Measurements from ENCODE around the gene SLC17A1.

The SLC17A1 gene

GRCh38 chr6:25831532-25832306 lies at the start of gene SLC17A1:
SLC17A1 (minus strand) TSS chr6:25832052; CDS start chr6:25830557, 1,495 bp downstream.
- no peak for DNase-seq (ENCODE audit: low read depth)
- H3K4me3 ChIP-seq (replicated peaks; ENCODE audit: low read depth, low read length): no peak within 1 kb of the TSS
- no peak for TF ChIP-seq CTCF (IDR thresholded peaks at IDR 0.05; ENCODE audit: low read length, missing control alignments)

GRCh38 chr6:25880601-25881000 lies 48.7 kb upstream of the SLC17A1 start:
- no peak for DNase-seq (ENCODE audit: low read depth)
- H3K4me3 ChIP-seq (replicated peaks; ENCODE audit: low read depth, low read length): no peak overlapping the region
- no peak for TF ChIP-seq CTCF (IDR thresholded peaks at IDR 0.05; ENCODE audit: low read length, missing control alignments)

GRCh38 chr6:25878721-25879322 lies 47.0 kb upstream of the SLC17A1 start:
- no peak for DNase-seq (ENCODE audit: low read depth)
- no peak overlapping the region for H3K4me3 ChIP-seq (replicated peaks; ENCODE audit: low read depth, low read length)
- TF ChIP-seq CTCF (IDR thresholded peaks at IDR 0.05; ENCODE audit: low read length, missing control alignments): no peak

- TF ChIP-seq CTCF (IDR thresholded peaks at IDR 0.05; ENCODE audit: low read length, missing control alignments): no peak
- no peak for DNase-seq (ENCODE audit: low read depth)
Observed at GRCh38 chr6:25875926-25876602, 44.2 kb upstream of the SLC17A1 start.

GRCh38 chr6:25875563-25875905 lies 43.7 kb upstream of the SLC17A1 start:
- TF ChIP-seq CTCF (IDR thresholded peaks at IDR 0.05; ENCODE audit: low read length, missing control alignments): no peak
- no peak overlapping the region for H3K4me3 ChIP-seq (replicated peaks; ENCODE audit: low read depth, low read length)
- no peak for DNase-seq (ENCODE audit: low read depth)

More at GRCh38 chr6:25875926-25876602, 44.2 kb upstream of the SLC17A1 start:
- no peak overlapping the region for H3K4me3 ChIP-seq (replicated peaks; ENCODE audit: low read depth, low read length)

GRCh38 chr6:25874822-25875562 lies 43.1 kb upstream of the SLC17A1 start:
- H3K4me3 ChIP-seq (replicated peaks; ENCODE audit: low read depth, low read length): no peak overlapping the region
- TF ChIP-seq CTCF (IDR thresholded peaks at IDR 0.05; ENCODE audit: low read length, missing control alignments): no peak
- DNase-seq (ENCODE audit: low read depth): no peak

Data from fibroblast of pulmonary artery (primary cell).